ENCODE measurements around the gene AARS1. TPM values are rescaled to one million over a fixed set of nuclear protein-coding genes. Genes with fewer than 3 reads are reported as not detected.
"Not testable (repeated sequence)": the region's sequence is repeated elsewhere in the genome, so short reads cannot be mapped to it uniquely, and the experiment has no call there.

AARS1 gene
- polyA plus RNA-seq, 1 donor (not counting 4 experiments of a cell fraction or from before 2014, with no cell fraction given) = 83.7 TPM

- dilution Hi-C loops (cut with MboI; ENCODE audit: extremely low pct_ligation_motif_present, low sequenced_read_pairs) = no loop called here
- Histone ChIP-seq H3K4me3 (ENCODE audit: control insufficient read depth in 2 of 3, extremely low read depth in 1 of 3, insufficient read depth in 2 of 3, low read depth in 1 of 3, low read length in 3 of 3) (no peak overlapping the region), H3K4me1 (ENCODE audit: control insufficient read depth, extremely low read depth, insufficient read depth, low read length) (no peaks in the 10 kb centered on the region), H2AFZ (ENCODE audit: control insufficient read depth, low read length) (no peak overlapping the region), H3K9me3 (ENCODE audit: control insufficient read depth, low read depth, low read length) (no peaks in the 10 kb centered on the region), H3K9ac (ENCODE audit: control insufficient read depth, extremely low read depth, insufficient read depth, low read length) (no peak overlapping the region), H3K79me2 (ENCODE audit: control insufficient read depth, insufficient read depth, low read length) (no peaks in the 10 kb centered on the region), H3K27me3 (ENCODE audit: control insufficient read depth, extremely low read depth, insufficient read depth, low read length) (no peaks in the 10 kb centered on the region), H3K27ac (ENCODE audit: control insufficient read depth, insufficient read depth, low read length) (no peak overlapping the region), H3K4me2 (ENCODE audit: control insufficient read depth, extremely low read depth, insufficient read depth, low read depth, low read length) (no peak overlapping the region), H3K9me1 (ENCODE audit: control insufficient read depth, extremely low read depth, insufficient read depth, low read length) (no peaks in the 10 kb centered on the region), H3K36me3 (ENCODE audit: control insufficient read depth in 2 of 2, extremely low read depth in 1 of 2, insufficient read depth in 2 of 2, low read length in 2 of 2) (peaks cover 37 to 41% of the 10 kb centered on the region in 2 experiments), H4K20me1 (ENCODE audit: control insufficient read depth, extremely low read depth, insufficient read depth, low read length) (no peaks in the 10 kb centered on the region)
- peak; percentile 17 for FAIRE-seq
- no peak for TF ChIP-seq EZH2 (IDR thresholded peaks at IDR 0.05; ENCODE audit: low read length)
- peak; percentile 51 to 66 (median 60) for TF ChIP-seq CTCF (optimal IDR thresholded peaks at IDR 0.05 in 1 of 3, IDR thresholded peaks at IDR 0.05 in 1 of 3, conservative IDR thresholded peaks at IDR 0.05 in 1 of 3; ENCODE audit: extremely low read depth in 1 of 3, insufficient read depth in 2 of 3, low read length in 3 of 3)
- no peak for DNase-seq (ENCODE audit: low read depth, low spot score)
Observed at GRCh38 chr16:70267516-70267915, 21.8 kb downstream of the AARS1 start.

GRCh38 chr16:70259903-70260302 is 29.4 kb downstream of the AARS1 start:
- H3K4me3 ChIP-seq (ENCODE audit: control insufficient read depth in 2 of 3, extremely low read depth in 1 of 3, insufficient read depth in 2 of 3, low read depth in 1 of 3, low read length in 3 of 3); H3K4me1 ChIP-seq (ENCODE audit: control insufficient read depth, extremely low read depth, insufficient read depth, low read length); H3K79me2 ChIP-seq (ENCODE audit: control insufficient read depth, insufficient read depth, low read length); FAIRE-seq; H3K9me1 ChIP-seq (ENCODE audit: control insufficient read depth, extremely low read depth, insufficient read depth, low read length); H3K4me2 ChIP-seq (ENCODE audit: control insufficient read depth, extremely low read depth, insufficient read depth, low read depth, low read length); dilution Hi-C loops (cut with MboI; ENCODE audit: extremely low pct_ligation_motif_present, low sequenced_read_pairs); H3K27me3 ChIP-seq (ENCODE audit: control insufficient read depth, extremely low read depth, insufficient read depth, low read length); H3K27ac ChIP-seq (ENCODE audit: control insufficient read depth, insufficient read depth, low read length); H3K9me3 ChIP-seq (ENCODE audit: control insufficient read depth, low read depth, low read length); H2AFZ ChIP-seq (ENCODE audit: control insufficient read depth, low read length); H4K20me1 ChIP-seq (ENCODE audit: control insufficient read depth, extremely low read depth, insufficient read depth, low read length); H3K9ac ChIP-seq (ENCODE audit: control insufficient read depth, extremely low read depth, insufficient read depth, low read length); DNase-seq (ENCODE audit: low read depth, low spot score): not testable (repeated sequence)
- peaks cover 51 to 57% of the 10 kb centered on the region in 2 experiments for H3K36me3 ChIP-seq (ENCODE audit: control insufficient read depth in 2 of 2, extremely low read depth in 1 of 2, insufficient read depth in 2 of 2, low read length in 2 of 2)

GRCh38 chr16:70258946-70259345 is 30.4 kb downstream of the AARS1 start:
- H3K36me3 ChIP-seq (ENCODE audit: control insufficient read depth in 2 of 2, extremely low read depth in 1 of 2, insufficient read depth in 2 of 2, low read length in 2 of 2) = peaks cover 48 to 58% of the 10 kb centered on the region in 2 experiments
- no peaks in the 10 kb centered on the region for H3K79me2 ChIP-seq (ENCODE audit: control insufficient read depth, insufficient read depth, low read length)
- no peak for FAIRE-seq
- no peaks in the 10 kb centered on the region for H3K9me3 ChIP-seq (ENCODE audit: control insufficient read depth, low read depth, low read length)
- dilution Hi-C loops (cut with MboI; ENCODE audit: extremely low pct_ligation_motif_present, low sequenced_read_pairs) = no loop called here
- no peak for DNase-seq (ENCODE audit: low read depth, low spot score)
- TF ChIP-seq EZH2 (IDR thresholded peaks at IDR 0.05; ENCODE audit: low read length) (no peak), CTCF (optimal IDR thresholded peaks at IDR 0.05 in 1 of 3, IDR thresholded peaks at IDR 0.05 in 1 of 3, conservative IDR thresholded peaks at IDR 0.05 in 1 of 3; ENCODE audit: extremely low read depth in 1 of 3, insufficient read depth in 2 of 3, low read length in 3 of 3) (no peak)
- no peaks in the 10 kb centered on the region for H3K27me3 ChIP-seq (ENCODE audit: control insufficient read depth, extremely low read depth, insufficient read depth, low read length)
- no peak overlapping the region for H3K9ac ChIP-seq (ENCODE audit: control insufficient read depth, extremely low read depth, insufficient read depth, low read length)
- no peak overlapping the region for H3K27ac ChIP-seq (ENCODE audit: control insufficient read depth, insufficient read depth, low read length)
- no peaks in the 10 kb centered on the region for H3K4me1 ChIP-seq (ENCODE audit: control insufficient read depth, extremely low read depth, insufficient read depth, low read length)
- H3K4me2 ChIP-seq (ENCODE audit: control insufficient read depth, extremely low read depth, insufficient read depth, low read depth, low read length) = no peak overlapping the region
- H4K20me1 ChIP-seq (ENCODE audit: control insufficient read depth, extremely low read depth, insufficient read depth, low read length) = peaks cover 4% of the 10 kb centered on the region
- H2AFZ ChIP-seq (ENCODE audit: control insufficient read depth, low read length) = no peak overlapping the region
- peaks cover 2% of the 10 kb centered on the region for H3K9me1 ChIP-seq (ENCODE audit: control insufficient read depth, extremely low read depth, insufficient read depth, low read length)
- no peak overlapping the region for H3K4me3 ChIP-seq (ENCODE audit: control insufficient read depth in 2 of 3, extremely low read depth in 1 of 3, insufficient read depth in 2 of 3, low read depth in 1 of 3, low read length in 3 of 3)

Data from keratinocyte (primary cell).